RPMI8226 (cell line): ENCODE data around the gene THAP7.
"Not testable (repeated sequence)": the region's sequence is repeated elsewhere in the genome, so short reads cannot be mapped to it uniquely, and the experiment has no call there.

Experiments
- DNase-seq: peaks from one replicate; pipeline ENCODE4 v3.0.0-alpha.2; 2015

THAP7 gene, protein sequence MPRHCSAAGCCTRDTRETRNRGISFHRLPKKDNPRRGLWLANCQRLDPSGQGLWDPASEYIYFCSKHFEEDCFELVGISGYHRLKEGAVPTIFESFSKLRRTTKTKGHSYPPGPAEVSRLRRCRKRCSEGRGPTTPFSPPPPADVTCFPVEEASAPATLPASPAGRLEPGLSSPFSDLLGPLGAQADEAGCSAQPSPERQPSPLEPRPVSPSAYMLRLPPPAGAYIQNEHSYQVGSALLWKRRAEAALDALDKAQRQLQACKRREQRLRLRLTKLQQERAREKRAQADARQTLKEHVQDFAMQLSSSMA

DNA sequence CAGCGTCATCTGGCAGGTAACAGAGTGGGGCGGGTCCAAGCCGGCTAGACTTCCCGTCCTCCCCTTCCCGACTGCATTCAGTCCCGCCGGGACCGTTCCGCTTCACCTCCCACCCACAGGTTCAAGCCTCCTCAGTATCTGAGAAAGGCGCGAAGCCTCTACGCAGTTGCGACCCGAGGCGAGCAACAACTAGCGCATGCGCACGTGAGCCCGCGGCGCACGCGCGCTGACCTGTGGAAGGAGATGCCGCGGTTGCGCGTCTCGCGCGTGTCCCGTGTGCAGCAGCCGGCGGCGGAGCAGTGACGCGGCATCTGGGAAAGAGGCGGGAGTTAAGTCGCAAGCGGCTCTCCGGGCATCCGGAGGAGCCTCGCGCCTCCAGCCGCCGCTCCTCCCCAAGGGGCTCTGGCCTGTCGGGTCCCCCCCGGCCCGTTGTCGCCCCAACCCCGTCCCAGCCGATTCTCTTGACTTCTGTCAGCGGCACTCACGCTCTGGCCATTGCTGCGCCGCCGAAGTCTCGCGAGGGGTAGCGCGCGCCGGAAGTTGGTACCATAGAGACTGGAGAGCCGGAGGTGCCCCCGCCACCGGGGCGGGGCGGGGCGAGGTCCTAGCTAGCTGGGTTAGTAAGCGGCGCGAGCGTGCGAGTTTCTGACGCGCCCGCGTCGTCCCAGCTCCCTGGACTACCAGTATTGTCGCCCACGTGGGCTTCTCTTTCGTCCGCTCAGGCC is at the start of gene THAP7:
THAP7 (minus strand) TSS at position 518 of the 725 bp plus-strand sequence; CDS start at position 311, 207 bp downstream.
- DNase-seq, result peak; percentile 88

DNA sequence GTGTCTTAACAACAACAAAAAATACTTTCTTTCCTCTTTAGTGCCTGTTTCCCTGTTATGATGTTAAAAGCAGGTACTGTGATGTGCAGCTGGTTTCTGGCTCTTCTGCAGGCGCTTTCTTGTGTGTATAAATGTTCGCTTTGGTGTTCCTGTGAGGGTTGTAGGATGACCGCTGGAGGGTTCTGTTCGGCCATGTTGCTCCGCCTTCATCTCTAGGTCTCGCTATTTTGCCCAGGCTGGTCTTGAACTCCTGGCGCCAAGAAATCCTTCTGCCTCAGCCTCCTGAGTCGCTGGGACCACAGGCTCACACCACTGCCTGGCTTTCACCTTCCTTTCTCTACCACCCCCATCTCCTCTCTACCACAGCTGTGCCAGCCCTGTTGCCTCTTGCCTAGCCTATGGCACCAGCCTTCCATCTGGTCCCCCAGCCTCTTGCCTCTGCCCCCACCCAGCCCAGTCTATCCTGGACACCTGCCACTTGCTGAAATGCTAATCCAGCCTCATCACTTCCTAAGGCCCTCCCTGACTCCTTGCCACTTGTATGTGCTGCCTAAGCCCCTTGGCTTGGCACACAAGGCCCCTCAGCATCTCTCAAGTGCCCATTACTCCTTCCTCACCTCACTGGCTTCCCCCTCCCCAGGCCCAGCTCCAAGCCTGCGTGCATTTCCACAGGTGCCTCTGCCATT is 49.4 kb upstream of the THAP7 start:
- DNase-seq, result peak; percentile 23

DNA sequence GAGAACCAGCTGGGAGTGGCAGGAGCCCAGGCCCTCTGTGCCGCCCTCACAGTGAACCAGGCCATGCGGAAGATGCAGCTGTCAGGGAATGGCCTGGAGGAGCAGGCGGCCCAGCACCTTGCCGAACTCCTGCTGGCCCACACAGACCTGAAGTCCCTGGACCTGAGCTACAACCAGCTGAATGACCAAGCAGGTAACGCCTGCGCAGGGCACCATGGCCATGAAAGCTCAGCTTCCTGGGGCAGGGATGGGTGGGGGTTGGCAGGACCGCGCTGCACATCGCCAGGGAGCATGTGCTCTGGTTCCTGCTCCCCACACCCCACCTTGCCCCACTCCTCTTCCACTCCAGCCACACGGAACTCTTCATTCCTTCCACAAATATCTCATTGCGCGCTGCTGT is 47.0 kb upstream of the THAP7 start:
- not testable (repeated sequence) for DNase-seq

DNA sequence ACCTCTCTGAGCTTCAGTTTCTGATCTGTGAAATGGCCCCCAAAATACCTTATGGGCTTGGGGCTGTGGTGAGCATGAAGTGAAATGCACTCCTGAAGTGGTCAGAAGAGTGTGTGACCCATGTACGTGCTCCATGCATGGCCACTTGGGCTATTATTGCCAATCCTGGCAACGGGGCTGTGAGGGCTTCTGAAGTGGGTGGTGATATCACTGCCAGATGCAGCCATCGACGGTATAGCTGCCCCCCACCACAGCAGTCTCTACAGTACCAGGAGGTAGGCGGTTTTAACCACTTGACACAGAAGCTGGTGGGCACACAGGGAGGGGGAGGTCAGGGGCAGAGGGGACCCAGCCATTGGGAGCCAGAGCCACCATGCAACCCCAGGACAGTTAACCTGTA is 46.5 kb upstream of the THAP7 start:
- DNase-seq, result not testable (repeated sequence)

DNA sequence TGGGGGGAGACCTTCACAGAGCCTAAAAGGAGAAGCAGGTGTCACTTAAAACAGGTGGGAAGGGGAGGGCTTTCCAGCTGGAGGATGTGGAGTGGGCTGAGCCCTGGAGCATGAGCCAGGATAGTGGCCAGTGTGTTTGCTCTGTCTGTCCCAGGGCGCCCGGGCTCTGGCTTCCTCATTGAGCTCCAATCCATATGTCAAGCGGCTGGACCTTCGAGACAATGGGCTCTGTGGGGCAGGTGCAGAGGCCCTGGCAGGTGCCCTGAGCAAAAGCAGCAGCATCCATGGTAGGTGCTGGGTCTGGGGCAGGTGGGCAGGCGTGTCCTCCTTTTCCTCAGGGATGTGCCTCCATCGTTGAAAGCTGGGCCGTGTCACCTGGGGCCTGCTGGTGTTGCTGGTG is 45.8 kb upstream of the THAP7 start:
- DNase-seq, result no peak

DNA sequence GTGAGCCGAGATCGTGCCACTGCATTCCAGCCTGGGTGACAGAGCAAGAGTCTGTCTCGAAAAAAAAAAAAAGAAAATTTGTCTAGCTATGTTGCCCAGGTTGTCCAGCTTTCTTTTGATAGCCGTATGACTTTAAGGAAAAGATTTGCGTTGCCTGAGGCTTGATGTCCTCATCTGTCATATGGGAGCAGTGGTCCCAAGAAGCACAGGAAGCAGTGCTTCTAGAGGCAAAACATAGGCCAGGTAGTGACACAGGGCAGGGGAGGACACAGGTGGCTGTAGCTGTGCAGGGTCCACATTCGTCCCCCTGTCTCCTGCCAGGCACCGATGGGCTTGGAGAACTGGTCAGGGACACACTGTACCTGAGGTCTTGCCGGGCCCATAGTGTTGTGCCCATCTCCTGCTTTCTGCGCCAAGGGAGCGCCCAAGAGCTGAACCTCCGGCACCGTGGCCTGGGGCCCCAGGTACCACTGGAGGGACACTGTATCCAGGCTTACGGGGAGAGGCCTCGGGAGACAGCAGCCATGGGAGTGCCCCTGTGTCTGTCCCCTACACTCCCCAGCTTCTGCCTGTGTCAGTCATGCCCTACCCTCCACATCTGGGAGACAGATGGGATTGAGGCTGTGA is 45.2 kb upstream of the THAP7 start:
- DNase-seq, result no peak

DNA sequence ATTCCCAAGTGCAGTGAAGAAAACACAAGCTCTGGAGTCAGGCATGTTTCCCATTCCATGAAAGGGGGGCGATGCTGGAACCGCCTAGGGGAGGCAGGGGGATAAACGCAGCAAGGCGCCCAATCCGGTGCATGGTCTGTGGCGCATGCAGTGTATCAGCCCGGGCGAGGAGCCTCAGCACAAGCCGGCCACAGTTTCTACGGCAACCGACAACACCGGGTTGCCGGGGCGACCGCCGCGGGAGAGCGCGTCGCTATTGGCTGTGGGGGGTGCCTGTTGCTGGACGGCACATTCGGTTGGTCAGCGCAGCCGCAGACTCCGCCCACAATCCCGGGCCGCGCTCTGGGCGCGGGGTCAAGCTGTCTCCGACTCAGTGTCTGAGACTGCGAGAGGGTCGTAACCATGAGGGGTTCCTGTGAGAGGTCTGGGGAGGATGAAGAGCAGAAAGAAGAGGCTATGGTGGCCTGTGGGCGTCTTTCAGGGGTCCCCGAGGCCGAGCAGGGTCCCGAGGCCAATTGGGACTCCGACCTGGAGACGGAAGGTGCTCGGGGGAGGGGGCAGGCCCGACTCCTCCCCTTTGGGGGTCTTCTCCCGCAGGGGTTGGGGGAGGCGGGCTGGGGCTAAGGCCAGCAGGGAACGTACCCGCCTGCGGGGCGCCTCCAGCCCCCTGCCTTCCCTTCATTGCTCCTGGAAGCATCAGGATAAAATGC is 43.8 kb upstream of the THAP7 start, which contains the start of gene LRRC74B:
LRRC74B (plus strand) TSS at position 362 of the 710 bp plus-strand sequence; CDS start at position 403, 41 bp downstream.
- peak; percentile 73 for DNase-seq

DNA sequence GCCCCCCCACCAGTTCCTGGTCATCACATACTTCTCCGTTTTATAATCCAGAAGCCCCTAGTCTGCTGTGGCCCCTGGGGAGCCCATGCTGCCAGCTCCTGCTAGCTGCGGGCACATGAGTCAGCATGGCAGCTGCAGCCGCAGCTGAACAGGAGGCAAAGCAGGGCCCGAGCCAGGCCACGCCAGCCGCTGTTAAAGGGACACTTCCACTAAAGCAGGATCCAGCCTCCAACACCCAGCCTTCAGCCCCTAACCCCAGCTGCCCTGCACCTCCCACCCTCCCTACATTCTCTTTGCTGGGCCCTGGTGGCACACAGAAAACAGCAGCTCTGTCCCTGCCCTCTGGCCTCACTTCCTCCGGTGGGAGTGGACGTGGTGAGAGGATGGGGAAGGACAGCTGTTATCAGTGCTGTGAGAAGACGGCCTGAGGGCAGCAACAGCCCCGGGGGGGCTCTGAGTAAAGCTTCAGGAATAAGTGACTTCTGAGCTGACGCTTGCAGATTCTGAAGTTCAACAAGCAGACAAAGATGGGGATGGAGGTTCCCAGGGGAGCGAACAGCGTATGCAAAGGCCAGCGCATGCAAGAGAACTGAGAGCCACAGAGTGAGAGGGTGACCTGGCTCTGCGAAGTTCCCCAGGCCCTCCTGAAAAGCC is 43.1 kb upstream of the THAP7 start:
- DNase-seq, result no peak

DNA sequence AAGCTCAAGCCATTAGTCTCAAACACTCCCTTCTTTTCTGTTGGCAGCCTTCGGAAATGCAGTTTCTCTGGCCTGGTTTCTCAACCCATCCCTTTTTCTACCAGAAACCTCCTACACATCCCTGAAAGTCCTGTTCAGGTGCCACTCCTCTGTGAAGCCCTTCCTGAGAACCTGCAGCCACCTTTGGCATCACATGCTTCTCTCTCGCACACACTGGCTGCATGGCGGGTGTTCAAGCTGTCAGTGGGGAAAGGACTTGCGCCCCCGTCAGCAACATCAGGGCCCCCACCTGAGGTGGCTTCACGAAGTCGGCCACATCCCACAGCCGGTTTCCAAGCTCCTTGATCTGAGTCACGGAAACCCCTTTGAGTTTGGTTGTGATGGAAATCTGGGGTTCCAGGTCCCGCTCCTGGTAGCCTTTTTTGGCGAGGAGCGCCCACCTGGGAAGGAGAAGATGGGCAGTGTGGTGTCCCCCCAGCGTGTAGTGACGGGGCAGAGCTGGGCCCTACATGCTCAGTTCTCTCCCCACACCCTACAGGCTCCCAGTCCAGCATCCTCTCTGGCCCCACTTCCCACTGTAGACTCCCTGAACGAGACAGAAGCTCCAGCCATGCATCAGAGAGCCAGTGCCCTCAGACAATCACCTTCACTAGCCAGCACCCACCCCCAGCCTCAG is 42.1 kb upstream of the THAP7 start:
- DNase-seq, result no peak

DNA sequence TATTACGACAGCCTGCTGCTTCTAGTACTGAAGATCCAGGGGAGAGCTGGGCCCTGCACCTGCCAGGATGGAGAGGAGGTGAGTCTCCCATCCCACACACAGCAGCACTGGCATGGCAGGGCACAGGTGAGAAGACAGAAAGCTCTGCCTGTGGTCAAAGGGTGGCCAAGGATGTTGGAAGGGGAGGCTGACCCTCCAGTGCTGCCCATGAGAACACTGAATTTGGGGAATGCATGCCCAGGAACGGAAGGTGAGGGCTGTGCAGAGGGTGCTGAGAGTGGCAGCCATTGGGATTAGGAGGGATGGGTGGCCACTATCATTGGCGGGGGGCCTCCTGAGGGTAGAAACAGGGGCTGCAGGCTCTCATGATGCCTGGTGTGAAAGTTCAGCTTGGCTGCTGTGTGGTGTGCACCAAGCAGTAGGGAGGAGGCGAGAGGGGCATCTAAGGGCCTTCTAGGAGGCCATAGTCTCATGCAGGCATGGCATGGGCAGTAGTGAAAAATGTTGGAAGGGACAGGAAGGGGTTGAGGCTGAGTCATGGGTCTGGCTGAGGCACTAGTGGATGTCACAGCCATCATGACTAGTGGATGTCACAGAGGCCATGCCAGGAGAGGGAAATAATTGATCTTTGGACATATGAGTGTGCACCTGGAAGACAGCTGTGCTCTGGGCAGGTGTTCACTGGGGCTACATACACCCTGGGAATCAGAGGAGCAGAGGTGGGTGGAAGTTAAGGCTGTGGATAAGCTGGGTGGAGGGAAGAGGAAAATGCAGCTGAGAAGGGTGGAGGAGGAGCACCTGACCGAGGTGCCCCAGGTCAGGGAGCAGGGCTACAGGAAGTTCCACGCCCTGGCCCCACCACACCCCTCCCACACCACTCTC is 41.3 kb upstream of the THAP7 start:
- DNase-seq, result peak; percentile 34

DNA sequence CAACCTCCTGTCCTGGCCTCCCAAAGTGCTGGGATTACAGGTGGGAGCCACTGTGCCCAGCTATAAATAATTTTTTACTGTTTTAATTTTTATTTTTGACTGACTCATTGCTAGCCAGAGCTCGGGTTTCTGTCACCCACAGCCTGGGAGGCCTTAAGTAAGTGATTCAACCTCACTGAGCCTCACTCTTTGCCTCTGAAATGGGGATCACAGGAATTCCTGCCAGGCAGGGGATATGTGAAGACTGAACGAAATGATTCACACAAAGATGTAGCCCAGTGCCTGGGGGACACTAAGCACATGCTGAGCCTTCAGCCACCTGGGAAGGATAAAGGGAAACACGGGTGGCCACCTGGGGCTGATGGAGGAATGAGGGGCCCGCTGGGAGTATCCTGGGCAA is 40.0 kb upstream of the THAP7 start:
- DNase-seq, result no peak

DNA sequence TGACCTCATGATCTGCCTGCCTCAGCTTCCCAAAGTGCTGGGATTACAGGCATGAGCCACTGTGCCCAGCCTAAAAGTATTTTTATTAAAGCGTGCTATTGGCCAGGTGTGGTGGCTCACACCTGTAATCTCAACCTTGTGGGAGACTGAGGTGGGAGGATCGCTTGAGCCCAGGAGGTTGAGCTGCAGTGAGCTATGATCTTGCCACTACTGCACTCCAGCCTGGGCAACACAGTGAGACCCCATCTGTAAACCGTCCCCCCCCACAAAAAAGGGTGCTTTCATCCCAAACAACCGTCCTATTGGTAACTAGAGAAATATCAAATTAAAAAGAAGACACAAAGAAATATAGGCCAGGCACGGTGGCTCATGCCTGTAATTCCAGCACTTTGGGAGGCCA is 37.2 kb upstream of the THAP7 start:
- DNase-seq, result not testable (repeated sequence)

DNA sequence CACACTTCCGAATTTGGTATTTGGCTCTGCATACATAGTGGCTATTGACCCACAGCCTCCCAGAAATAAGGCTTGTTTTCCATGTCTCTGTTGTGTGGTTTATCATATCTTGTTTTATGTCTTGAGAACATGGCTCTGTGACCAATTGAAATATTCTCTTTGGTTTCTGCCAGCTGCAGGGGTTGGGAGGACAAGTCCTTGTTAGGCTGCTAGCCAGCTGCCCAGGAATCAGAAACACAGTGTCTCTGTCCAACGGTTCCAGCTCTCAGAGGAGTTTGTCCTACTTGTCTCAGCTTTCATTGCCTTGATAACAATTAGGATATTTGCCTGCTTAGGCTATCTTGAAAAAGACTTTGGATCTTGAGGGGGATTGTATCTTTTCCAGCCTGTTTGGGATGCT is 36.5 kb upstream of the THAP7 start:
- no peak for DNase-seq

DNA sequence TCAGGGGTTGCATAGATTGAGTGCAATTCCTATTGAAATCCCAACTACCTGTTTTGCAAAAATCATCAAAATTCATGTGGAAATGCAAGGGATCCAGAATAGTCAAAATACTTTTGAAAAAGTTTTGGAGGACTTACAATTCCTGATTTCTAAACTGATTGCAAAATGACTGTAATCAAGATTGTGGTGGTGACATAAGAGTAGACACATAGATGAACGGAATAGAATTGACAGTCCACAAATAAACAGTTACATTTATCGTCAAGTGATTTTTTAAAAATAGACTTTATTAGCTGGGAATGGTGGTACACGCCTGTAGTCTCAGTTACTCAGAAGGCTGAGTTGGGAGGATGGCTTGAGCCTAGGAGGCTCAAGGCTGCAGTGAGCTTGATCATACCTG is 33.1 kb upstream of the THAP7 start:
- no peak for DNase-seq

DNA sequence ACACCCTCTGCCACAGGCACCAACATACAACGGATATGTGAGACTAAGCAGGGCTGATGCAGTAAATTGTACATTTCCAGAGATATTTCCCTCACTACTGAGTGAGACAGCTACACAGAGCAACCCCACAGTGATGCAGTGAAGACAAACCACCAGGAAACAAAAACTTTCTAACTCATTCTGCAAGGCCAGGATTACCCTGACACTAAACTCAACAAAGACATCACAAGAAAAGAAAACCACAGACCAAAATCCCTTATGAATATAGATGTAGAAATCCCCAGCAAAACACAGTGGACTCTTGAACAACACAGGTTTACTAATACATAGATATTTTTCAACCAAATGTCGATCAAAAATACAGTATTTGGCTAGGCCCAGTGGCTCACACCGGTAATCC is 32.0 kb upstream of the THAP7 start:
- DNase-seq, result no peak

DNA sequence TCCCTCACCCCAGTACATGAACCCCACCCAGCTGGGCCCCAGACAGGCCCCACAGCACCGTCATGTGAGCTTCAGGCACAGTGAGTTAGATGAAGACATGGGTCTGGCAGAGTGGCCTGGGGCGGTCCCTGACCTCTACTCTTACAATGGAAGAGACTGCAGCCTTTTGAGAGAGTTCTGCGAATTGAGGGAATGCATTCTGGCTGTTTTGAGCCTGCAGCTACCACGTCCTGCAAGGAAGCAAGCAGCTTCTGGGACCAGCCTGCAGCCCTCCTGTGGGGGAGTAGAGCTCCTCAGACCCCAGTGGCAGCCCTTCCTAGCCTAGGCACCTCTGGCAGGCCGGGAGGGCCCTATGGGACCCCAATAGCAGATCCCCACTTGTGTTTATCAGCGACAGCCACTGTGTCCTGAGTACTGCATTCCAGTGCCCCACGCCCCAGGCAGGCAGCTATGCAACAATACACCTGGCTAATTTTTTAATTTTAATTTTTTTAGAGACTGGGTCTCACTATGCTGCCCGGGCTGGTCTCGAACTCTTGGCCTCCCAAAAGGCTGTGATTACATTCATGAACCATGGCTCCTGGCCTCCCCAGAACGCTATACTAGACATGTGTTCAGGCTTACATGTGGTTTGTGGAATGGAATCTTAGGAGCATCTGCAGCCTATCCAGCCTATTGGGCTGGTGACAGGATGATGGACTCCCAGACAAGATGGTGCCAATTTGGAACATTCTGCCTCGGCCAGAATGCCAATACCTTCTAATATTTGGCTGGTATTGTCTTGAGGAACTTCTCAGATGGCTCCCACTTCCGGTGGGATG is 31.2 kb upstream of the THAP7 start:
- DNase-seq, result no peak

DNA sequence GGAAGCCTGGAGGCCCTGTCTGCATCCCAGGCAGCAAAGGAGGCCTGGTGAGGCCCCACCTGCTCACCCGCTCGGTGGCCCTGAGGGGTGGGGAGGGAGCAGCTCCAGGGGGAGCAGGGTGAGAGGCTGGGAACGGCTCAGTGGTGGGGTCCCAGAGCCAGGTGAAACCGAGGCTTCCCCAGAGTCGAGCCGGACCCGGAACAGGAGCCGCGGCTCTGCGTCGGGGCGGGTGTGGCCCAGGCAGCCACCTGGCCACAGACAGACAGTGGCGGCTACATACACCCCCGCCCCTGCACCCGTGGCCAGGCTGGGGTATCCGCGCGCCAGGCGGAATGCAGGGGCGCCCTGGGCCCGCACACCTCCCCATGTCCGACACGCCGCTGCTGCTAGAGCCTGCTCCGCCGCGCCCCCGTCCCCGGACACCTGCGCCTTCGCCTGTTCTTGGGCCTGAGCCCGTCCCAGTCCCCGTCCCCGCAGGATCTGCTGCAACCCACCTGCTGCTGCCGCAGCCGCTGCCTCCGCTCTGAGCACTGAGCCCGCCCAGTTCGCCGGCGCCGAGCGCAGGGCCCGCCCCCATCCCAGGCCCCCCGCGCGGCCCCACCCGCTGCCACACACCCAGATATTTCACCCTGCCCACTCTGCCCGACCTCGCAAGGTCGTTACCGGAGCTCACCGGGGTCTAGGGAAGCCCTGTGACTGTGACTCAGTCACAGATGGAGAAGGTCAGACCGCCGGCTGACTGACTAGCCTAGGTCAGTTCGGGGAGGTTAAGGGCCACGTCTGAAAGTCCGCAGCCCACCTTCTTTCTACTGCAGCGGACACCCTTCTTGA is 30.3 kb upstream of the THAP7 start, which contains the start of gene SLC7A4:
SLC7A4 (minus strand) TSS at position 525 of the 831 bp plus-strand sequence. CDS start 749 bp downstream, outside the sequence.
- no peak for DNase-seq

DNA sequence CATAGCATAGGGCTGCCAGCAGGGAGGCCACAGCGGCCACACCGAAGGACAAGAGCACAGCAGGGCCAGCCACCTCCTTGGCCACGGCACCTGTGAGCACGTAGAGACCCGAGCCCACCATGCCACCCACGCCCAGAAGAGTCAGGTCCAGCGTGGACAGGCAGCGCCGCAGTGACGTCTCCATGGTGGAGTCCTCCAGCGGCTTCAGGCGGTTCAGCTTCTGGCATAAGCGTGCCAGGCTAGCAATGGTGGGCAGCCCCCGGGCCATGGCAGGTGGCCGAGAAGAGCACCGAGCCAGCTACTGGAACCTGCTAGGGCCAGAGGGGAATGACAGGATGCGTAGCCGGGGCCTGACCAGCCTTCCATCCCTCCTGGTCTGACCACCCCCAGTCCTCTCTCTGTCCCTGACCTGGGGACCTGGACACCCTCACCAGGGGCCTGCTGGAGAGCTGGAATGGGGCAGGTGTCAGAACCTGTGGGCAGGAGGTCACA is 29.7 kb upstream of the THAP7 start:
- no peak for DNase-seq
